ENCODE data around the gene HBA2.
"Not testable (repeated sequence)": the region's sequence is repeated elsewhere in the genome, so short reads cannot be mapped to it uniquely, and the experiment has no call there.

Gene HBA2

DNA sequence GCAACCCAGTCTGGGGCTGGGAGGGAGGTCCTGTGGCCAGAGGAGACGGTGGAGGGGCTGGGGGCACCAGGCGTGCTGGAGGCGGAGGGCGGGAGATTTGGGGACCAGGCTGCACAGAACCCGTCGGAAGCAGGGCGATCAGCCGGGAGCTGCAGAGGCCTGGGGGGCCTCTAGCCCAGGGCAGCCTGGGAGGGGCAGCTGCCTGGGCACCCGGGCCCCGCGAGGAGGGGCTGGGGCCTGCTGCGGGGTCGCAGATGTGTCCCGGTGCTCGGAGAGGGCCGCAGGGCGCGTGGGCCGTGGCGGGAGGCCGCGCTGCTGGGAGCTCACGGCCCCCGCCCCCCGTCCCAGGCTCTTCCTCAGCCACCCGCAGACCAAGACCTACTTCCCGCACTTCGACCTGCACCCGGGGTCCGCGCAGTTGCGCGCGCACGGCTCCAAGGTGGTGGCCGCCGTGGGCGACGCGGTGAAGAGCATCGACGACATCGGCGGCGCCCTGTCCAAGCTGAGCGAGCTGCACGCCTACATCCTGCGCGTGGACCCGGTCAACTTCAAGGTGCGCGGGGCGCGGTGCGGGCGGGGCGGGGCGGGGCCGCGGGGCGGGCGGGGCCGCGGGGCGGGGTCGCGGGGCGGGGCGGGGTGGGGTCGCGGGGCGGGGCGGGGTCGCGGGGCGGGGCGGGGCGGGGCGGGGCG is 8.4 kb upstream of the HBA2 start:
- in situ Hi-C loops (cut with HindIII; ENCODE audit: low pct_ligation_motif_present, low sequenced_read_pairs): not testable (repeated sequence)

DNA sequence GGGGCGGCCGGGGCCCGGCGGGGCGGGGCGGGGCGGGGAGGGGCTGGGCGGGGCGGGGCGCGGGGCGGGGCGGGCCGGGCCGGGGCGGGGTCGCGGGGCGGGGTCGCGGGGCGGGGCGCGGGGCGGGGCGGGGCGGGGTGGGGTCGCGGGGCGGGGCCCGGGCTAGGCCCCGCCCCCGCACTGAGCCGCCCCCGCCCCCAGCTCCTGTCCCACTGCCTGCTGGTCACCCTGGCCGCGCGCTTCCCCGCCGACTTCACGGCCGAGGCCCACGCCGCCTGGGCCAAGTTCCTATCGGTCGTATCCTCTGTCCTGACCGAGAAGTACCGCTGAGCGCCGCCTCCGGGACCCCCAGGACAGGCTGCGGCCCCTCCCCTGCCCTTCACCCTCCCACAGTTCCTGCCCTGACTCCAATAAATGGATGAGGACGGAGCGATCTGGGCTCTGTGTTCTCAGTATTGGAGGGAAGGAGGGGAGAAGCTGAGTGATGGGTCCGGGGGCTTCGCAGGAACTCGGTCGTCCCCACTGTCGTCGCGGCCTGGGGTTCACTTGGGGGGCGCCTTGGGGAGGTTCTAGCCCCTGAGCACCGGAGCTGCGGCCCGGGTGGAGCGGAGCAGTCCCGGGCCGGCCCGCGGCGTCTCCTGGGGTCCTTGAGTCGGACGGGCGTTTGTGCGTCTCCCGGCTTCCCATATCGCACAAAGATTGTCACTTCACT is 7.7 kb upstream of the HBA2 start:
- Histone ChIP-seq H3K27ac (no peak overlapping the region), H3K36me3 (replicated peaks) (no peaks in the 10 kb centered on the region), H3K4me3 (ENCODE audit: low read depth, low read length) (no peak overlapping the region), H3K27me3 (replicated peaks) (peaks cover 32% of the 10 kb centered on the region)
- DNase-seq: no peak
- in situ Hi-C loops (cut with HindIII; ENCODE audit: low pct_ligation_motif_present, low sequenced_read_pairs): no loop called here
- TF ChIP-seq, protein P1, sequence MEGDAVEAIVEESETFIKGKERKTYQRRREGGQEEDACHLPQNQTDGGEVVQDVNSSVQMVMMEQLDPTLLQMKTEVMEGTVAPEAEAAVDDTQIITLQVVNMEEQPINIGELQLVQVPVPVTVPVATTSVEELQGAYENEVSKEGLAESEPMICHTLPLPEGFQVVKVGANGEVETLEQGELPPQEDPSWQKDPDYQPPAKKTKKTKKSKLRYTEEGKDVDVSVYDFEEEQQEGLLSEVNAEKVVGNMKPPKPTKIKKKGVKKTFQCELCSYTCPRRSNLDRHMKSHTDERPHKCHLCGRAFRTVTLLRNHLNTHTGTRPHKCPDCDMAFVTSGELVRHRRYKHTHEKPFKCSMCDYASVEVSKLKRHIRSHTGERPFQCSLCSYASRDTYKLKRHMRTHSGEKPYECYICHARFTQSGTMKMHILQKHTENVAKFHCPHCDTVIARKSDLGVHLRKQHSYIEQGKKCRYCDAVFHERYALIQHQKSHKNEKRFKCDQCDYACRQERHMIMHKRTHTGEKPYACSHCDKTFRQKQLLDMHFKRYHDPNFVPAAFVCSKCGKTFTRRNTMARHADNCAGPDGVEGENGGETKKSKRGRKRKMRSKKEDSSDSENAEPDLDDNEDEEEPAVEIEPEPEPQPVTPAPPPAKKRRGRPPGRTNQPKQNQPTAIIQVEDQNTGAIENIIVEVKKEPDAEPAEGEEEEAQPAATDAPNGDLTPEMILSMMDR (IDR thresholded peaks at IDR 0.05; ENCODE audit: low read depth, low read length, missing control alignments): no peak

More for the DNA sequence above, 8.4 kb upstream of the HBA2 start:
- H3K27me3 ChIP-seq (replicated peaks): peaks cover 32% of the 10 kb centered on the region
- not testable (repeated sequence) for H3K36me3 ChIP-seq (replicated peaks); H3K4me3 ChIP-seq (ENCODE audit: low read depth, low read length); DNase-seq; H3K27ac ChIP-seq

- no peaks in the 10 kb centered on the region for H3K36me3 ChIP-seq (replicated peaks)
- DNase-seq: no peak
- TF ChIP-seq, protein P1 (IDR thresholded peaks at IDR 0.05; ENCODE audit: low read depth, low read length, missing control alignments): no peak
- H3K4me3 ChIP-seq (ENCODE audit: low read depth, low read length): no peak within 1 kb of the TSS
- peaks cover 32% of the 10 kb centered on the region for H3K27me3 ChIP-seq (replicated peaks)
- no peak within 1 kb of the TSS for H3K27ac ChIP-seq
- in situ Hi-C loops (cut with HindIII; ENCODE audit: low pct_ligation_motif_present, low sequenced_read_pairs): no loop called here
Measured at GRCh38 chr16:165539-166374, 6.9 kb upstream of the HBA2 start, which contains the start of gene HBM. TSS of gene HBM (plus strand) at chr16:165978. CDS start at chr16:165998, 20 bp downstream.

DNA sequence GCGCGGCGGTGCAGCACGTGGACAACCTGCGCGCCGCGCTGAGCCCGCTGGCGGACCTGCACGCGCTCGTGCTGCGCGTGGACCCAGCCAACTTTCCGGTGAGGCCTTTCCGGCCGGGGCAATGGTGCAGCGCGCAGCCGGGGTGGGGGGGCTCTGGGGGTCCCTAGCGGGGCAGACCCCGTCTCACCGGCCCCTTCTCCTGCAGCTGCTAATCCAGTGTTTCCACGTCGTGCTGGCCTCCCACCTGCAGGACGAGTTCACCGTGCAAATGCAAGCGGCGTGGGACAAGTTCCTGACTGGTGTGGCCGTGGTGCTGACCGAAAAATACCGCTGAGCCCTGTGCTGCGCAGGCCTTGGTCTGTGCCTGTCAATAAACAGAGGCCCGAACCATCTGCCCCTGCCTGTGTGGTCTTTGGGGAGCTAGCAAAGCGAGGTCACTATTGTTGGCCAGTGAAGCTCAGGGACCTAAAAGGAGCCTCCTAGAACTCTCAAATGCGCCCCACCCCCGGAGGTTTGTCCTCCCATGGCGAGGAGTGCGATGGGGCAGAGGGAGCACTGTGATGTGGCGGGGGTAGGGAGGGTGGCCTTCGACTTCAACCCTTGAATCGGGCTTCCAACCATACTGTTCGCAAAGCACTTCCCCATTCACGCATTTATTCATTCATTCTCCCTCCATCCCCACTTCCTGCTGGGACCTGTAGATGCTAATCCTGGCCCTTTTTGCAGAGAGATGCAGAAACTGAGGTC is 6.1 kb upstream of the HBA2 start:
- no peaks in the 10 kb centered on the region for H3K36me3 ChIP-seq (replicated peaks)
- peaks cover 38% of the 10 kb centered on the region for H3K27me3 ChIP-seq (replicated peaks)
- DNase-seq: no peak
- TF ChIP-seq, protein P1 (IDR thresholded peaks at IDR 0.05; ENCODE audit: low read depth, low read length, missing control alignments): no peak
- H3K27ac ChIP-seq: no peak overlapping the region
- in situ Hi-C loops (cut with HindIII; ENCODE audit: low pct_ligation_motif_present, low sequenced_read_pairs): no loop called here
- no peak overlapping the region for H3K4me3 ChIP-seq (ENCODE audit: low read depth, low read length)

DNA sequence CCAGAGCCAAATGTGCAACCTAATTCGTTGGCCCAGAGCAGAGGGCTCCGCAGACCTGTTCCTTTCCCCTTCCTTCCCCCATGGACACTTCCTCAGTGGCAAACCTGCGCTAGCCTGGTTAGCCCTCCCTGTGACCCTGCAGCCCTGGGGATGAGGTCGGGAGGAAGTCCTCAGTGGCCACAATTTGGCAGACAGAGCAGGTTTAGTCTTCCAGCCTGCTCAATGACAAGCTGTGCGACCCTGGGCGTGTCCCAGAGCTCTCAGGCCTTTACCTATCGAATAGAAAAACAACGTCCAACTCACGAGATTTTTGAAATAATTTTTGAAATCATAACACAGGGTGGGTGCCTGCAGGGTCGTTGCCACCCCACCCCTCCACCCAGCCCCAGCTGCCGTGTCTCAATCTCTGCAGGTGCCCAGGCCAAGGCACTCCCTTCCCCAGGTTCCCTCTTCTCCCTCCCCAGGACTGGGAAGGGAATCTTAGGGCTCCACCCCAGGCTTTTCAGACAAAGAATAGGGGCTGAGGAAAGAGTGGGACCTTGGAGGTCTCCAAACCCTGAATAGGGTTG is 5.5 kb upstream of the HBA2 start:
- H3K4me3 ChIP-seq (ENCODE audit: low read depth, low read length): no peak overlapping the region
- TF ChIP-seq, protein P1 (IDR thresholded peaks at IDR 0.05; ENCODE audit: low read depth, low read length, missing control alignments): no peak
- peaks cover 41% of the 10 kb centered on the region for H3K27me3 ChIP-seq (replicated peaks)
- no peaks in the 10 kb centered on the region for H3K36me3 ChIP-seq (replicated peaks)
- H3K27ac ChIP-seq: no peak overlapping the region
- DNase-seq: no peak
- in situ Hi-C loops (cut with HindIII; ENCODE audit: low pct_ligation_motif_present, low sequenced_read_pairs): no loop called here

Measured in brain microvascular endothelial cell (primary cell).